Pons (tissue), 1 donor: ENCODE data around the gene NEK1.
"Not testable (repeated sequence)": the region's sequence is repeated elsewhere in the genome, so short reads cannot be mapped to it uniquely, and the experiment has no call there.

Experiments
- DNase-seq: peaks from one replicate; pipeline ENCODE4 v3.0.0-alpha.2; 2016; ENCODE audit warnings: low spot score

Gene NEK1

DNA sequence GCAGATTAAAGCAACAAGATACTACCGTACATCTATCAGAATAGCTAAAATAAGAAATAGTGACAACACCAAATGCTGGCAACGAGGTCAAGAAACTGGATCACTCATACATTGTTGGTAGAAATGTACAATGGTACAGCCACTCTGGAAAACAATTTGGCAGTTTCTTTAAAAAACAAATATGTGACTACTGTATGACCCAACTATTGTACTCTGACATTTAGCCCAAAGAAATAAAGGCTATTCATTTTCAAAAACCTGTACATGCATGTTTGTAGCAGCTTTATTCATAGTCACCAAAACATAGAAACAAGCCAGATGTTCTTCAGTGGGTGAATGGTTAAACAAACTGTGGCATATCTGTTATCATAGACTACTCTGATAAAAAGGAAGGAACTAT is 16.2 kb upstream of the NEK1 start:
- DNase-seq = no peak

DNA sequence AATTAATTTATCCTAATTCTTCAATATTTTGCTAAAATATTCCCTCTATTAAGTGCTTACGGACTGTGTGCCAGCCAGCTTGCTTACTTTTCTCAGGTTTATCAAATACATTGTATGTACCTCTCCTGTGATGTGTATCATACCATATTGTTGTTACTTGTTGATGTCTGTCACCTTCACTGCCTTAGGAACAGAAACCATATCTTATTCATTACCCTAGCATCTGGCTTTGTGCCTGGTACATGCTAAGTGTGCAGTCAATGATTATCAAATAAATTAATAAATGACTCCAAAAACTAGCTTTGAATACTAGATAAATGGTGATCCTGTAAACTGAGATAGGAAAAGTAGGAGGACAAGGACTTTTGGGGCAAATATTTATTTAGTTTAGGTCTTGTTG is 14.9 kb upstream of the NEK1 start:
- no peak for DNase-seq

DNA sequence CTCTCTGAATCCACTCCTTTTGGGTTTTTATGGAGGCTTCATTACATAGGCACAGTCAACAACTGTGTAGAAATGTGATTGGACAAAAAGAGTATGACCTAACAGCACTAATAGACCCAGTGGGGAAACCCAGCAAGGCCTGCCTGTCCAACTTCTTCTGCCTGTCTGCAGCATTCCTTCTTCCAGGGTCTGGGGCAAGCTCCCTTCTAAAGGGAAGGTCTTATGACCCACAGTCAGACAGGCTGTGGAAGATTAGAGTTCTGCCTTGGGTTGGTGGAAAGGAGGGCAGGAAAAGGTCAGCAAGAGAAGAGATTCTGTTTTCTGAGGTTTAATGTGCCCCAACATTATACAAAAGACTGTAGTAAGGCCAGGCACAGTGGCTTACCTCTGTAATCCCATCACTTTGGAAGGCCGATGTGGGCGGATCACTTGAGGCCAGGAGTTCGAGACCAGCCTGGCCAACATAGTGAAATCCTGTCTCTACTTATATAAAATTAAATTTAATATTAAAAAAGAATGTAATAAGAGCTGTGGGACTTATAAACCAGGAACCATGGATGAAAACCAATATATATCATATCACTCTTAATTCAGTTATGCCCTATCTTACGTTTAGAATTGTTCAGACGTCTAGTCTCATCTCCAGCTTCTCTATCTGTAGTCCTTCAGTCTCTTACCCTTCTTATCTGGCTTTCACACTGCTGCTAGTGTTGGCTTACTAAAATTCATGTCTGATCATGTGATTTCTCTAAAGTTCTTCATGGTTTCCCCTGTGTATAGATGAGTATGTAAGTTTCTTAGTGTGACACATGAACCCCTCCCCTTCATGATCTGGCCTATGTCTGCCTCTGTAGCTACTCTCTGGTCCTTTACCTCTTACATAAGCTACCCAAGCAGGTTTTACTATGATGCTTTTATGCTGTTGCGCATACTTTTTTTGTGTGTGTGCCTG is 14.2 kb upstream of the NEK1 start:
- no peak for DNase-seq

DNA sequence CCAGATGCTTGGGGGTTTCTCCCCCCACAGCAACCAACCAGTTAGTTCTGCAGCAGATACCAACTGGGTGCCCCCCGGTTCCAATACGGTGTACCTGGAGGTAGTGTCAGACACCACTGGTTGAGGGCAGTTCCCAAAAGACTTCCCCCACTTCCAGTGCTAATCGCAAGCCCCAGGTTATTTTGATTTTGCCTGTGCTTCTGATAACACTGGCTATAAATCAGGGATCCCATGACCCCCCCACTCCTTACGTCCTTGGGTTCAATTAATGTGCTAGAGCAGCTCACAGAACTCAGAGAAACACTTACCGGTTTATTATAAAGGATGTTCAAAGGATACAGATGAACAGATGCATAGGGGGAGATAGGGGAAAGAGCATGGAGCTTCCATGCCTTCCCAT is 13.5 kb upstream of the NEK1 start:
- DNase-seq = no peak

DNA sequence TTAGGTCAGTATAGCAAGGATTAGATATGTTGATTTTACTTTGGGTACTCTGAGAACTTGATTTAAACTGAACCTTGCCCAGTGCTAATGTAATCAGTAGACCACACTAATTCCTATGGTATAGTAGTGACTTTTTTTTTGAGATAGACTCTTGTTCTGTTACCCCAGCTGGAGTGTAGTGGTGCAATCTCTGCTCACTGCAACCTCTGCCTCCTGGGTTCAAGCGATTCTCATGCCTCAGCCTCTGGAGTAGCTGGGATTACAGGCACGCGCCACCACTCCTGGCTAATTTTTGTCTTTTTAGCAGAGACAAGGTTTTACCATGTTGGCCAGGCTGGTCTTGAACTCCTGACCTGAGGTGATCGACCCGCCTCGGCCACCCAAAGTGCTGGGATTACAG is 11.6 kb upstream of the NEK1 start:
- DNase-seq = not testable (repeated sequence)

DNA sequence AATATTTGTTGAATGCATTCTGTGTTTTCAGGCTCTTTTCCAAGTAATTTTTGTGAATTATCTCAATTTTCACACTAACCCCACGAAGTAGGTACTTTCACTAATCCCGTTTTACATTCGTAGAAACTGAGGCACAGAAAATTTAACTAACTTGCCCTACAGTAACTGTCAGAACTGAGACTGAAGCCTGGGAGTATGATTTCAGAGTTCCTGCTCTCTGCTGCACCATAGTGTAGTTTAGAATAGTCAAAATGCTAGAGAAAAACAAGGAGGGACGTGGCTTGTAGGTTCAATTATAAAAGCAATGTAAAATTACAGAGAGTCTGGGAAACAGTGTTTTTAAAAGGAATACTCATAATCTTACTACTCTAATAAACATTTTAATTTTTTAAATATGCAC is 10.2 kb upstream of the NEK1 start:
- no peak for DNase-seq

DNA sequence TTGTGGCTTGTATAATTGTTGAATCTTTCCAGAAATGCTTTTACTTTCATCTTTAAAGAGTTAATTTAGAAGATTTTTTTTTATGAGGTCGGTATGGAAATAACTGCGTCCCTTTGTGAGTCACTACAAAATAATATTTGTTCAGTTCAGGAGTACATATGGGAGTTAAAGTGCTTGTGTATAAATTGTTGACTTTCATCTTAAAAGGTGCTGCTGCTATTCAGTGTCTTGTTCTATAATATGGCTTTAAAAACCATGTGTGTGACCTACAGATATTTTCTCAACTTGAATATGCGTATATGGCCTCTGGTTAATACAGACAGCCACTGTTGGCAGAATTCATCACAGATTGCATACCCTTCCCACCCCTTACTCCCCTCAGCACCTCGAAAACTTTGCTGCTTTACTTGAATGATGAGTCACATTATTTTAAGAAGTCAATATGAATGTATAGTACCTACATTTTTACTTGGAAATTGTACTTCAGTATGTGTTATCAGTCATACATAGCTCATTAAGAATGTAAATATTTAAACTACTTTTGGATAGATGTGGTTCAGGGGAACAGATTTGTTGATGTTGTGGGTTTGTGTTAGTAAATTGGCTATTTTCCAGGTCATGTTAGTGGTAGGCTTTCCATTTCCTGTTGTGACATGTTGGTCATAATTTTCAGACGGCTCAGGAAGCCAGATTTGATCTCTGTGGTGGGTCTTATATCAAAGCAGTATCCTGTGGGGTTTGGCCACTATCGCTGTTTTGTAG is 9.5 kb upstream of the NEK1 start:
- no peak for DNase-seq

DNA sequence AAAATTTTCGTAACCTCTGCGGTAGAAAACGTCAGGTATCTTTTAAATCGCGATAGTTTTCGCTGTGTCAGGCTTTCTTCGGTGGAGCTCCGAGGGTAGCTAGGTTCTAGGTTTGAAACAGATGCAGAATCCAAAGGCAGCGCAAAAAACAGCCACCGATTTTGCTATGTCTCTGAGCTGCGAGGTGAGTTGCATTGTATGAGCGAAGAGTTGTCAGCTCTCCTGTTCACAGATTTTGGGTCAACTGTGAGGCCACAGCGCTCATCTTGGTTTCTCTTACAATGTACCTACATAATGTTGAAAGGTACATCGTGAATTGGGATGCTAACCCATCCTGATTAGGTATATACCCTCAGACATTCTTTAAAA is 8.5 kb upstream of the NEK1 start:
- DNase-seq = no peak

DNA sequence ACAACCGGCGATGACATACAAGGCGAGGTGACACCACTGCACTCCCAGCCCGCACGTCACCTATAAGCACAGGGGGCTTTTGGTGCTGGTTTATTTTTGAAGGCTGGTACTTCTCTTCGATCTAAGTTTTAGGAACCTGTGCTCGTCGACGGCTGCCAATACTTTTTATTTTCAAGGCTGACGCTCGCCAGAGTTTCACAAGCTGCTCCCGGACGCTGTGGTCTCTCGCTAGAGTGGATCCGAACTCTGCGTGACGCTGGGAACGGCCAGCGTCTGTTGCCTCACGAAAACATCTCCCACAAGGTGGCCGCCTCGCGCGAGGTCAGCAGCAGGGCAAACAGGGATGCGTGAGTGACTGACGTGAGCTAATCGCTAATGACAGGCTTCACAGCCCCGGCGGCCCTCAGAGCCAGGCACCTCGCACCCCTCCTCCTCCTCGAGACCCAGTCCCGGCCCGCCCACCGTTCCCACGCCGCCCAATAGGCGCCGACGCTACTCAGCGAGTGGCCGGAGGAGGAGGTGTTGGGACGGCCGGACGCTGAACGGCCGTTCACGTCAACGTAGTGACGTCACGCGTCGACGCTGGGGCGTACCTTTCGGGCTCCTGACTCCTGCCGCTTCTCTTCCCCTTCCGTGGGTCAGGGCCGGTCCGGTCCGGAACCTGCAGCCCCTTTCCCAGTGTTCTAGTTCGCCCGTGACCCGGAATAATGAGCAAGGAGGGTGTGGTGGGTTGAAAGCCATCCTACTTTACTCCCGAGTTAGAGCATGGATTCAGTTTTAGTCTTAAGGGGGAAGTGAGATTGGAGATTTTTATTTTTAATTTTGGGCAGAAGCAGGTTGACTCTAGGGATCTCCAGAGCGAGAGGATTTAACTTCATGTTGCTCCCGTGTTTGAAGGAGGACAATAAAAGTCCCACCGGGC is 7.8 kb upstream of the NEK1 start, which contains the start of gene CLCN3:
Gene CLCN3, plus strand, starts transcription at position 621 of the 922 bp plus-strand sequence. CDS start 15,351 bp downstream, outside the sequence.
- peak; percentile 98 for DNase-seq

DNA sequence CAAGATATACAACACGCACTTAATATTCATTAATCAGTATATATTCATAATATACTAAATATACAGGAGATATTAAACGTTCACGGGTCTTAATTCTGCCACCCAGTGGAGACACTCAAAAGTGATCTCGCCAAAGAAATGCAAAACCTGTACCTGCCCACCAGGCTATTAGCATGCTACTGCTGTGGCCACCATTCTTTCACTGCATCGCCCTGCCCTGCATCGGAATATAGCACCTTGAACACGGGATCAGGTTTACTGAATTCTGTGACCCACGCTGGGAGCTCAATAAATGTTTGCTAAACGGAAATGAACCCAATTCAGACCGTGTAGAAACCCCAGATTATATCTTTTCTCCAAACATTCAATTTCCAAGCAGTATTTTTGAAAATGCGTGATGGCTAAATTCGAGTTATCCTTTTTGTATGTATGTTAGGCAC is 7.2 kb upstream of the NEK1 start:
- DNase-seq = peak; percentile 80

DNA sequence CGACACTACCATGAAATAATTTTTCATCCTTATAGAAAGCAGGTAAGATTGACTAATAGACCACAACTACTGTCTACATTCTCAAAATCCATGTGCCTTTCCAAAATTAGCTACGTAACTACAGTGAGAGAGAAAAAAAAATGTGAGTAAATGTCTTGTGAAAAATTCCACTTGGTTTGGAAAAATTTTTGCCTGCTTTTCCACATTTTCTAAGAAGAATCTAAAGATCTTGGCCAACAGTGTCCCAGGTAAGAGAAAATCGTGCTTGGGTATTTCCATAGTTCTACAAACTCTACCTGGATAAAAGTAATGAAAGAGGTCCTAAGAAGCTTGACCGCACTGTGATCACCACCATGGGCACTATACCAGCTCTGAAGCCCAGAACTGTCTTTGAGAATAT is 6.6 kb upstream of the NEK1 start:
- no peak for DNase-seq

DNA sequence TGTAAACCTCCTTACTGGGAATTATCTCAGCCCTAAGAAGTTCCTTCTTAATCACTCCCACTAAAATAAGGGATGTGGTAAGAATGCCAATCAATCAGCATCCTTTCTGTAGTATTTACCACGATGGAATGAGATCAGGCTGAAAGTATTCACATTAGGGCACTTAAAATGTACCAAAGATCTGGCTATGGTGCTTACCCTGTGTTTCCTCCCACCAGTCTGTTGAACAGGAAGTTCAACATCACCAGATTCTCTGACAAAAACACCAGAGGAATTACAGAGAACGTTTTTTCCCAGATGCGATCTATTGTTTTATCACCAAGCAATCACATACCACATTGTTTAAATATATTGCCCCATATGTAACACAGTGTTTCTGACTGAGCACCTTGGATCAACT is 5.9 kb upstream of the NEK1 start:
- no peak for DNase-seq

DNA sequence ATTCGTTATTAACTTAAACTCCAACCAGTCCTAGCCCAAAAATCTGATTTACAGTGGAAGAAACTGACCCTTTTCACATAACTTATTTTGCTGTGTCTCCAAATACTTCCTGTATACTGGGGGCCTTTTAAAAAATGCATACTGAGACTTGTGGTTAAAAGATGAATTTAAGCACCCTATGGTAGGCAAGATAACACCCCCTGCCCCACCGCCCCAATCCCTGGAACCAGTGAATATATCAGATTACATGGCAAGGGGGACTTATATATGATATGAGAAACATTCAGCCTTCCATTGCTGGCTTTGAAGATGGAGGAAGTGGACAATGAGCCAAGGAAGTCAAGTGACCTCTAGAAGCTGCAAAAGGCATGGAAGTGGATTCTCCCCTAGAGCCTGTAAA is 4.9 kb upstream of the NEK1 start:
- DNase-seq = no peak

DNA sequence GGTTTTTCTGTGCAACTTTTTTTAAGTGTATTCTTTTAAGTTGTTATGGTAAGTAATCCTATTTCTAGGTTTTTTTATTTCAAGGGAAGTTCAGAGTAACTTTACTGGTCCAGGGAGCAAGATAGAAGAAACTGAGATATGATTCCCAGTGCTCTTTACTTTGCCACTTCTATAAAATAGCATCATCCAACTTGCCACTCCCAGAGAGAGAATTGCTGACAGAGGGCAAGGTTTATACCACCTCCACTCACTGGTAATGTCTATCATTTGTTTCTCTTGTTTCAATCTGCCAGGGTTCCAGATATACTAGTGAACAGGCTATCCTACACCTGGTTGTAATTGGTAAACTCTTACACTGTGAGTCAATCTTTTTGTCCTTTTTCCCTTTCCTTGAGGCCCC is 4.5 kb upstream of the NEK1 start:
- no peak for DNase-seq

DNA sequence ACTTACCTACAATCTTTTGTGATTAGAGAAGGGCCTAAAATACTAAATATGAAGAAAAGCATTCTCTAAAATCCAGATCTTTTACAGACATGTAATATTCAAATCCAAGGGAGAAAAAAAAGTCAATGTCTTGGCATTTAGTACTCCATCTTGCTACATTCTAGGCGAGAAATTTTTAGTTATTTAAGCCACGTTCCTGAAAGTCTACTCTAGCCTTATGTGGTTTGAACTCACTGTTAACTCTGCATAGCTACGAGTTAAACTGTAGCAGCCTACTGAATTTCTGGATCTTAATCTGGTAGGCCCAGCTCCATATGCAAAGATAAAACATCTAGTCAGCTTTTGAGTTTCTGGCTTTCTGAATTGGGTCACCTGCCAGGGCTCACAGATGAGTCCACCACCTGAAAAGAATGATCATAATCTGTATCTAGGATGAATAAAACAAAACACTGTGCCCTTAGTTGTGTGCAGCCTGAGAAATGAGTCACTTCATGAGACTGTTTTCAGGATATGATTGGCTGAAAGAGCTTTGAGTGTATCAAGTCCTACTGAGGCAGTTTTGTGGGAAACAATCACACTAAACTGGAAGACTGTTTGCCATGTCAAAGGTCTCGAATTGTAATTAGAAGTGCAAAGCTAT is 3.2 kb upstream of the NEK1 start:
- no peak for DNase-seq

DNA sequence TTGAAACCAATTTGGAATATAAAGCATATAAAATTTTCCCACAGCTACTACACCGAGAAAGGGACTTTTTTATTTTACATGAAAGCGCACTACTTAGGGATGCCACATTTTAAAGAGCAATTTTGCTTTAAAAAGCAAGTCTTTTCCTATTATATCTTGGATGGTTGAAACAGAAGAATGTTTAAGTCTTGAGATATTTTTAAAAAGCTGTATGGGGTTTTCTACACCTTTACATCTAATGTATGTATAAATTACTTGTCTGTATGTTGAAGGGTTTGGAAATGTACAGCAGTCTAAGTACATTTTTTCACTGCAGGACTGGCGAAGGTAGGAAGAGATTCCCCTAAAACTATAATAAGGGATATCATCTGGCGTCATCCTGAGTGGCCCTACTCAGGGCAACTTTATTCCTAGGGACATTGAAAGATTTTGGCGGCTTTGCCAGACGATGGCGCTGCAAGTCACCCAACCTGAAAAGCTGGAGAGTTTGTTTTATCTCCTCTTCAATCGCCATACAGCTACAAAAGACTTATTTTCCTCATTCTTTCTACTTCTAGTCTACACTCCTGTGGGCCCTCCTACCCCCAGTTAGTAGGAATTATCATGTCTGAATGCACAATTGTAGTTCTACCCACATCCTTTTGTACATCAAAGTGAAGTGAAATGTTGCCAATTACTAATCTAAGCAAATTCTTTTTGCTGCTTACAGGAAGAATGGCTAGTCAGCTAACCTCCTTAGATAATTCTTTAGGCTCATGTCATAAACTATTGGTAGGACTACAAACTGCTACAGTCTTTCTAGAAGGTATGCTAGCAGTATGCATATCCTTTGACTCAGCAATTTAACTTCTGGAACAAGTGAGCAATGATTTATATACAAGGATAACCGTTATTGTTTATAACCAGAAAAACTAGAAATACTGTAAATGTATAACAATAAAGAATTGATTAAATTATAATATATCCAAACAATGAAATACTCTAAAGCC is 782 bp upstream of the NEK1 start:
- DNase-seq = peak; percentile 96

DNA sequence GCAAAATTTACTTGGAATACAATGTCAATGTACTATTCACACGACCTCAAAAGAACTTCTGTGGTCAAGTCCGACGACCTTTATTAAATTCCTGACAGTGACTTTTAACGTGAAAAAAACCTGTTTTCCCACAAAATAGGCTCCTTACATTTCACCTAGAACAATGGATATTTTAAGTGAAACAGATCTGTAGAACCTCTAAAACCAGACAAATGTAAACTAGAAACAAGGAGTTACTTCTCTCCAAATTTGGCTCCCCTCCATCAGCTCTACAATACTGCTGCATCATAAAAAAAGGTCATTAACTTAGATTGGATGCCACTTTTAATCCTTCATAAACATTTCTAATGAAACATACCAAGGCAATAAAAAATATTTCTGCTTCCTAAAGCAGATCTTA is 1.2 kb downstream of the NEK1 start:
- DNase-seq = peak; percentile 52

DNA sequence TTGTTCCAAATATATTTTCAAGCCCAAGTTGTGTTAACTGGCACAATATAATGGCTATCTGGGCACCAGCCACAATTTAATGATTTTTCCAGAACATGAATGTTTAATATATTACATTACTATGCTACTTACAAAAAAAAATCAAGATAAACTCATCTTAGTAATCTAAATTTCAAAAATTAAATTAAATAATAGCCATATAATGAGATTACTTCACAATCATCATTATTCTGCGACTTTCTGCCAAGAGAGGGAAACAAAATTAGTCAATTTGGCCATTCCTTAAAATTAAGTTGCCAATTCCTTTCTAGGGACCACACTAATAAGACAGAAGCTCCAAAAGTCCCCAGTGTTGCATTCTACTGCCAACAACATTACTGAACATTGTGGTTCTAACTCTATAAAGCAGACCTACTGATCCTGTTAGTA is 7.5 kb downstream of the NEK1 start:
- DNase-seq = no peak

DNA sequence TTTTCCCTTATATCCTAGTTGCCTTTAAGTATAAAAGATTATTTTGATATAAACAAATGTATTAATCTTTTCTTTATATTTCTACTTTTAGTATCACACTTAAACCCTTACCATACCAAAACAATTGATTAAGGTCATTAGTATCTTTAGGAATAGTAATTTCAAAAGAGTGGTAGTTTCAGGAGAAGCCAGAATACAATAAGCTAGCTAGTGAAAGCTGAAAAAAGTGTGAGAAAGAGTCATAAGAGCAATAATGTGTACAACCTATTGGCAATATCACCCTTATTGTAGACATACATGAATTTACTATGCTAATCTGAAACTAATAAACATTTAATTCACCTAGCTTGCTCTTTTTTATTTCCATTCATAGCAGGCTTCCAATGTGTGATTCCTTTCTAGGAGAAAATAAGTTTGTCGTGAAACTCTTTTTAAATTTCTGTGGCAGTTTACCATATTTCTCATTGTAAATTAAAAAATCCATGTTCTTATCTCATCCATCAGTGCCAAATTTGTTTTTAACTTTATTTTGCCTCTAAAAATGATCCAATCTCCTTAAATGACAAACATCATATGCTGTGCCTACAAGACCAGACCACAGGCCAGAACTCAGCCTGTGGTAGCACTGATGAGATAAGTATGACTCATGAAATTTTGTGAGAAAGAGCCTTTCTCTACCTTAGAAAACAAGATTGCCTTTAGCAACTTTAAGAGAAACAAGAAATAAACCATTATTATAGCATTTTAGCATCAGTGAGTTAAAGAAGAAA is 8.1 kb downstream of the NEK1 start:
- peak; percentile 32 for DNase-seq
